ENCODE results near the gene COL4A6.
A peak's percentile ranks its signal among the peaks of the same experiment; 100 is the strongest.

Gene COL4A6

GRCh38 chrX:108309144-108309543, 129.1 kb downstream of the COL4A6 start:
- no peak for DNase-seq (ENCODE audit: extremely low read depth, low read depth)
- no peak for TF ChIP-seq CTCF (IDR thresholded peaks at IDR 0.05; ENCODE audit: low read depth, low read length)

GRCh38 chrX:108307132-108308085, 130.8 kb downstream of the COL4A6 start:
- no peak for DNase-seq (ENCODE audit: extremely low read depth, low read depth)
- no peak for TF ChIP-seq CTCF (IDR thresholded peaks at IDR 0.05; ENCODE audit: low read depth, low read length)

GRCh38 chrX:108306086-108306485, 132.1 kb downstream of the COL4A6 start:
- DNase-seq (ENCODE audit: extremely low read depth, low read depth), result no peak
- TF ChIP-seq CTCF (IDR thresholded peaks at IDR 0.05; ENCODE audit: low read depth, low read length), result no peak

- no peak for TF ChIP-seq CTCF (IDR thresholded peaks at IDR 0.05; ENCODE audit: low read depth, low read length)
- DNase-seq (ENCODE audit: extremely low read depth, low read depth), result no peak
These were observed 133.5 kb downstream of the COL4A6 start for GRCh38 chrX:108304757-108305156.

GRCh38 chrX:108304210-108304609, 134.0 kb downstream of the COL4A6 start:
- DNase-seq (ENCODE audit: extremely low read depth, low read depth), result no peak
- TF ChIP-seq CTCF (IDR thresholded peaks at IDR 0.05; ENCODE audit: low read depth, low read length), result peak; percentile 29

GRCh38 chrX:108303682-108304081, 134.5 kb downstream of the COL4A6 start:
- TF ChIP-seq CTCF (IDR thresholded peaks at IDR 0.05; ENCODE audit: low read depth, low read length), result no peak
- DNase-seq (ENCODE audit: extremely low read depth, low read depth), result no peak

- no peak for DNase-seq (ENCODE audit: extremely low read depth, low read depth)
These were observed 138.5 kb downstream of the COL4A6 start for GRCh38 chrX:108299704-108300103.

More at GRCh38 chrX:108299704-108300103, 138.5 kb downstream of the COL4A6 start:
- TF ChIP-seq CTCF (IDR thresholded peaks at IDR 0.05; ENCODE audit: low read depth, low read length), result no peak
